Motor neuron (in vitro differentiated cells): ENCODE data around the gene OGDH. TPM values are rescaled to one million over a fixed set of nuclear protein-coding genes. Genes with fewer than 3 reads are reported as not detected.

Experiments used
- ATAC-seq, 8 experiments: fragments of 200-7000 bp; cut with Tn5 transposase; replicated peaks in 6 of 8; 2 replicates each; pipeline ENCODE4 v1.8.0; 2021; ENCODE audit warnings: mild to moderate bottlenecking in 8 of 8, moderate library complexity in 8 of 8
- H3K27ac ChIP-seq, 2 donors: fragments of 250-450 bp; sonication (Bioruptor Pico); 2 replicates each; pipeline ENCODE4 v1.9.0; 2021; ENCODE audit warnings: antibody characterized with exemption in 2 of 2, mild to moderate bottlenecking in 2 of 2, moderate library complexity in 1 of 2
- H3K4me1 ChIP-seq, 2 donors: fragments of 250-450 bp; sonication (Bioruptor Pico); replicated peaks in 1 of 2; 2 replicates each; pipeline ENCODE4 v1.6.1; 2021; ENCODE audit warnings: antibody characterized with exemption in 2 of 2, mild to moderate bottlenecking in 2 of 2, moderate library complexity in 1 of 2
- H3K4me3 ChIP-seq, 5 donors: fragments of 250-450 bp; sonication (Bioruptor Pico); 2 replicates each; pipeline ENCODE4 v1.9.0; 2021; ENCODE audit warnings: antibody characterized with exemption in 5 of 5, mild to moderate bottlenecking in 5 of 5, moderate library complexity in 4 of 5
- whole genome bisulfite sequencing, 10 experiments: fragments of 450-650 bp; shearing (Covaris generic); methylation state at CpG; one replicate each; pipeline ENCODE4 v1.0.0; 2022; 5-methylcytosine and 5-hydroxymethylcytosine counted together
- in situ Hi-C, 9 experiments: fragments of 400-800 bp; cut with MboI; loops; one replicate each; pipeline ENCODE4 v1.15.0; 2021; ENCODE audit warnings: low sequenced_read_pairs in 9 of 9, low pct_unique_long_range_greater_than_20kb in 2 of 9; ENCODE audit not compliant: unreplicated experiment in 9 of 9
- total RNA-seq, 8 experiments: library from RNA; unstranded; fragments of 300-600 nt; gene quantifications; 2 replicates each; pipeline versions ENCODE4 v1.2.3 to v1.2.4, GENCODE V29; 2022

Gene OGDH
- total RNA-seq, 8 experiments from 2014 or later: 27.1 to 89.0 (median 39.9) TPM

GRCh38 chr7:44609829-44610228 lies 3.4 kb downstream of the OGDH start:
- in situ Hi-C loops: no loop called here
- Histone ChIP-seq H3K4me3 (no peak overlapping the region), H3K4me1 (peaks cover 11% of the 10 kb centered on the region in 2 donors), H3K27ac (no peak overlapping the region)
- WGBS, 10 experiments: 86 to 100% (median 100%) methylated on average over 1 to 3 of the region's 3 CpGs; no CpG with 5 or more reads in 1 of the 10 experiments
- ATAC-seq: no peak

GRCh38 chr7:44615149-44615611 lies 8.8 kb downstream of the OGDH start:
- ATAC-seq: peak; percentile 22 to 96 (median 92)
- no peak overlapping the region for H3K27ac ChIP-seq
- in situ Hi-C loops: no loop called here
- H3K4me3 ChIP-seq: no peak overlapping the region
- 40 to 92% (median 82%) methylated on average over 1 to 2 of the region's 2 CpGs; no CpG with 5 or more reads in 5 of the 10 experiments for WGBS, 10 experiments
- peaks cover 0 to 5% of the 10 kb centered on the region in 2 donors for H3K4me1 ChIP-seq

- WGBS, 10 experiments: 90 to 100% (median 92%) methylated on average over 2 to 4 of the region's 5 CpGs; no CpG with 5 or more reads in 5 of the 10 experiments
- in situ Hi-C loops: no loop called here
- Histone ChIP-seq H3K4me1 (peaks cover 0 to 5% of the 10 kb centered on the region in 2 donors), H3K27ac (no peak overlapping the region), H3K4me3 (no peak overlapping the region)
- no peak for ATAC-seq
These were observed 9.4 kb downstream of the OGDH start for GRCh38 chr7:44615793-44616192.

GRCh38 chr7:44616545-44616944 lies 10.1 kb downstream of the OGDH start:
- ATAC-seq: no peak

GRCh38 chr7:44617225-44617890 lies 10.9 kb downstream of the OGDH start:
- ATAC-seq: peak in 2 of 8 experiments; percentile 22 to 43
- Histone ChIP-seq H3K4me1 (peaks cover 0 to 5% of the 10 kb centered on the region in 2 donors), H3K27ac (no peak overlapping the region), H3K4me3 (no peak overlapping the region)
- in situ Hi-C loops: no loop called here
- 60 to 80% (median 76%) methylated on average over 1 to 2 of the region's 2 CpGs; no CpG with 5 or more reads in 5 of the 10 experiments for WGBS, 10 experiments

More at GRCh38 chr7:44616545-44616944, 10.1 kb downstream of the OGDH start:
- WGBS, 10 experiments: 50 to 90% (median 73%) methylated on average over 1 to 3 of the region's 12 CpGs; no CpG with 5 or more reads in 6 of the 10 experiments
- H3K4me3 ChIP-seq: no peak overlapping the region
- no peak overlapping the region for H3K27ac ChIP-seq
- in situ Hi-C loops: no loop called here
- peaks cover 0 to 5% of the 10 kb centered on the region in 2 donors for H3K4me1 ChIP-seq

GRCh38 chr7:44618045-44618444 lies 11.6 kb downstream of the OGDH start:
- no peak for ATAC-seq
- peaks cover 0 to 5% of the 10 kb centered on the region in 2 donors for H3K4me1 ChIP-seq
- in situ Hi-C loops: no loop called here
- no peak overlapping the region for H3K4me3 ChIP-seq
- WGBS, 10 experiments: 60 to 100% (median 89%) methylated on average over 1 of the region's 1 CpG; no CpG with 5 or more reads in 3 of the 10 experiments
- no peak overlapping the region for H3K27ac ChIP-seq

GRCh38 chr7:44618753-44619152 lies 12.3 kb downstream of the OGDH start:
- Histone ChIP-seq H3K4me1 (peaks cover 0 to 5% of the 10 kb centered on the region in 2 donors), H3K4me3 (no peak overlapping the region), H3K27ac (no peak overlapping the region)
- in situ Hi-C loops: no loop called here
- WGBS, 10 experiments: 80 to 100% (median 94%) methylated on average over 2 to 3 of the region's 3 CpGs; no CpG with 5 or more reads in 4 of the 10 experiments
- ATAC-seq: no peak

- Histone ChIP-seq H3K4me3 (no peak overlapping the region), H3K4me1 (no peaks in the 10 kb centered on the region), H3K27ac (no peak overlapping the region)
- in situ Hi-C loops: no loop called here
- WGBS, 10 experiments: 3 to 100% (median 89%) methylated on average over 2 to 11 of the region's 11 CpGs; no CpG with 5 or more reads in 2 of the 10 experiments
- peak in 3 of 8 experiments; percentile 71 to 95 (median 92) for ATAC-seq
These were observed 14.8 kb downstream of the OGDH start for GRCh38 chr7:44621034-44621749.

- no peaks in the 10 kb centered on the region for H3K4me1 ChIP-seq
- no peak overlapping the region for H3K27ac ChIP-seq
- no peak for ATAC-seq
- WGBS, 10 experiments: 6 to 100% (median 95%) methylated on average over 1 to 5 of the region's 5 CpGs; no CpG with 5 or more reads in 2 of the 10 experiments
- no peak overlapping the region for H3K4me3 ChIP-seq
- in situ Hi-C loops: no loop called here
These were observed 15.3 kb downstream of the OGDH start for GRCh38 chr7:44621750-44622103.

GRCh38 chr7:44622342-44623151 lies 16.1 kb downstream of the OGDH start:
- 89 to 100% (median 100%) methylated on average over 1 to 4 of the region's 5 CpGs; no CpG with 5 or more reads in 3 of the 10 experiments for WGBS, 10 experiments
- ATAC-seq: peak in 5 of 8 experiments; percentile 16 to 53 (median 18)
- Histone ChIP-seq H3K4me1 (no peaks in the 10 kb centered on the region), H3K4me3 (no peak overlapping the region), H3K27ac (no peak overlapping the region)
- in situ Hi-C loops: no loop called here

GRCh38 chr7:44624318-44624717 lies 17.9 kb downstream of the OGDH start:
- no peak overlapping the region for H3K27ac ChIP-seq
- WGBS, 10 experiments: 58 to 100% (median 95%) methylated on average over 1 to 6 of the region's 9 CpGs; no CpG with 5 or more reads in 1 of the 10 experiments
- in situ Hi-C loops: no loop called here
- no peak overlapping the region for H3K4me3 ChIP-seq
- ATAC-seq: no peak
- no peaks in the 10 kb centered on the region for H3K4me1 ChIP-seq

GRCh38 chr7:44625526-44626471 lies 19.4 kb downstream of the OGDH start:
- H3K4me1 ChIP-seq: no peaks in the 10 kb centered on the region
- in situ Hi-C loops: no loop called here
- no peak overlapping the region for H3K4me3 ChIP-seq
- ATAC-seq: peak in 1 of 8 experiments; percentile 28
- WGBS, 10 experiments: 60 to 95% (median 86%) methylated on average over 1 to 6 of the region's 6 CpGs; no CpG with 5 or more reads in 2 of the 10 experiments
- H3K27ac ChIP-seq: no peak overlapping the region
